PC-9 (cell line): ENCODE results near the gene LTO1. TPM values are rescaled to one million over a fixed set of nuclear protein-coding genes. Genes with fewer than 3 reads are reported as not detected.
"Not testable (repeated sequence)": the region's sequence is repeated elsewhere in the genome, so short reads cannot be mapped to it uniquely, and the experiment has no call there.

Experiments used
- BruUV-seq: library from RNA; stranded (reverse); fragments of 400-500 nt; replicated peaks from 2 replicates; lab custom pipeline; 2021; lab: Mats Ljungman, UMichigan
- CTCF ChIA-PET: fragments of 300-600 bp; sonication (Branson Sonifier 250); formaldehyde crosslinking; loops from one replicate; lab custom pipeline; 2022; ENCODE audit warnings: antibody characterized with exemption; lab: Charles Lee
- POLR2A ChIA-PET: fragments of 300-600 bp; sonication (Branson Sonifier 250); formaldehyde crosslinking; loops from one replicate; lab custom pipeline; 2022; ENCODE audit warnings: antibody characterized with exemption; ENCODE audit not compliant: unreplicated experiment; lab: Charles Lee
- DNase-seq, 2 experiments: peaks; one replicate each; pipeline versions ENCODE4 v3.0.0 to v3.0.0-alpha.2; 2015 to 2022; ENCODE audit warnings: mixed read lengths in 1 of 2
- H2AFZ ChIP-seq: fragments of 200-600 bp; sonication (generic); 2 replicates; pipeline ENCODE4 v1.8.1; 2017; ENCODE audit warnings: antibody characterized with exemption
- H3F3A ChIP-seq: fragments of 200-600 bp; sonication (generic); 2 replicates; pipeline ENCODE4 v1.8.1; 2017; ENCODE audit warnings: antibody characterized with exemption, mild to moderate bottlenecking, low read depth; ENCODE audit not compliant: insufficient read depth
- H3K27ac ChIP-seq: fragments of 200-600 bp; sonication (generic); 2 replicates; pipeline ENCODE4 v1.6.1; 2016; ENCODE audit warnings: mixed run types
- H3K27me3 ChIP-seq: fragments of 200-600 bp; sonication (generic); 2 replicates; pipeline ENCODE4 v1.6.1; 2016; ENCODE audit warnings: low read depth, mixed run types; ENCODE audit not compliant: insufficient read depth
- H3K36me3 ChIP-seq: fragments of 200-600 bp; sonication (generic); 2 replicates; pipeline ENCODE4 v1.6.1; 2016; ENCODE audit warnings: low read depth, mixed run types
- H3K4me1 ChIP-seq: fragments of 200-600 bp; sonication (generic); replicated peaks from 2 replicates; pipeline ENCODE4 v1.6.1; 2016; ENCODE audit warnings: mixed run types; ENCODE audit not compliant: insufficient read depth
- H3K4me2 ChIP-seq: fragments of 200-600 bp; sonication (generic); 2 replicates; pipeline ENCODE4 v1.6.1; 2017; ENCODE audit warnings: mixed run types
- H3K4me3 ChIP-seq: fragments of 200-600 bp; sonication (generic); 2 replicates; pipeline ENCODE4 v1.6.1; 2016; ENCODE audit warnings: mixed run types
- H3K79me2 ChIP-seq: fragments of 200-600 bp; sonication (generic); 2 replicates; pipeline ENCODE4 v1.6.1; 2017; ENCODE audit warnings: low read depth, mixed run types
- H3K9me2 ChIP-seq: fragments of 200-600 bp; sonication (generic); 2 replicates; pipeline ENCODE4 v1.8.1; 2017; ENCODE audit warnings: mild to moderate bottlenecking; ENCODE audit not compliant: insufficient read depth
- H3K9me3 ChIP-seq: fragments of 200-600 bp; sonication (generic); 2 replicates; pipeline ENCODE4 v1.8.1; 2016; ENCODE audit warnings: low read depth; ENCODE audit not compliant: insufficient read depth
- H4K20me1 ChIP-seq: fragments of 200-600 bp; sonication (generic); 2 replicates; pipeline ENCODE4 v1.8.1; 2017; ENCODE audit not compliant: insufficient read depth
- CTCF ChIP-seq: fragments of 200-600 bp; sonication (generic); conservative IDR thresholded peaks from 2 replicates; pipeline ENCODE4 v1.6.1; 2017; ENCODE audit warnings: mixed run types, antibody characterized with exemption, mild to moderate bottlenecking, moderate library complexity
- EZH2 ChIP-seq: fragments of 200-600 bp; sonication (generic); IDR thresholded peaks from 2 replicates; pipeline ENCODE4 v1.8.0; 2017; ENCODE audit warnings: antibody characterized with exemption, low read depth
- intact Hi-C: fragments of 100-400 bp; cut with micrococcal nuclease; formaldehyde crosslinking; loops from one replicate; pipeline ENCODE4 v1.10.0; 2022; ENCODE audit not compliant: unreplicated experiment
- total RNA-seq: library from RNA; stranded (reverse); gene quantifications from 2 replicates; pipeline ENCODE4 v1.2.3, GENCODE V29; 2021

The LTO1 gene
- total RNA-seq, 1 experiment from 2014 or later: 41.1 TPM

- H3K79me2 ChIP-seq: no peaks in the 10 kb centered on the region
- POLR2A ChIA-PET: no interaction called here
Measured at GRCh38 chr11:69624293-69624692, 50.9 kb downstream of the LTO1 start.

GRCh38 chr11:69622097-69622681 lies 53.0 kb downstream of the LTO1 start:
- H3K27ac ChIP-seq, H3K4me1 ChIP-seq, intact Hi-C loops, H3K79me2 ChIP-seq, H4K20me1 ChIP-seq, H3K9me2 ChIP-seq, H3K27me3 ChIP-seq, H3K9me3 ChIP-seq, H3K4me2 ChIP-seq, POLR2A ChIA-PET, CTCF ChIA-PET, H3K36me3 ChIP-seq, H3K4me3 ChIP-seq, H2AFZ ChIP-seq, BruUV-seq, H3F3A ChIP-seq, DNase-seq: not testable (repeated sequence)

More at GRCh38 chr11:69624293-69624692, 50.9 kb downstream of the LTO1 start:
- Histone ChIP-seq H3K9me2 (no peaks in the 10 kb centered on the region), H3K4me2 (no peak overlapping the region), H3K27me3 (no peaks in the 10 kb centered on the region), H4K20me1 (no peaks in the 10 kb centered on the region), H3K27ac (no peak overlapping the region), H2AFZ (no peak overlapping the region), H3K9me3 (no peaks in the 10 kb centered on the region), H3K36me3 (no peaks in the 10 kb centered on the region), H3K4me1 (no peaks in the 10 kb centered on the region), H3F3A (no peaks in the 10 kb centered on the region; the same call in 1 of the 2 replicates), H3K4me3 (no peak overlapping the region)
- CTCF ChIA-PET: no interaction called here
- TF ChIP-seq CTCF: no peak
- TF ChIP-seq EZH2: no peak
- intact Hi-C loops: no loop called here
- BruUV-seq: no TSS peak
- no peak for DNase-seq

GRCh38 chr11:69620683-69621290 lies 54.4 kb downstream of the LTO1 start:
- no peak overlapping the region for H3K4me2 ChIP-seq
- no peaks in the 10 kb centered on the region for H3K79me2 ChIP-seq
- ChIA-PET CTCF (interaction anchor here (0.6 kb wide), 2 partner anchors 286 to 988 kb away, joined by 3 to 6 read pairs; no protein-coding TSS in a partner anchor), POLR2A (interaction anchor here (0.6 kb wide), 1 partner anchor 122 kb away, joined by 4 read pairs; no protein-coding TSS in a partner anchor)
- no peaks in the 10 kb centered on the region for H3K27me3 ChIP-seq
- H3F3A ChIP-seq: no peaks in the 10 kb centered on the region; the same call in 1 of the 2 replicates
- H3K9me2 ChIP-seq: no peaks in the 10 kb centered on the region
- BruUV-seq: no TSS peak
- DNase-seq: no peak
- H4K20me1 ChIP-seq: no peaks in the 10 kb centered on the region
- TF ChIP-seq CTCF (no peak), EZH2 (no peak)
- H3K4me1 ChIP-seq: no peaks in the 10 kb centered on the region
- H3K9me3 ChIP-seq: no peaks in the 10 kb centered on the region
- no peak overlapping the region for H2AFZ ChIP-seq
- intact Hi-C loops: no loop called here
- no peak overlapping the region for H3K27ac ChIP-seq
- no peaks in the 10 kb centered on the region for H3K36me3 ChIP-seq
- no peak overlapping the region for H3K4me3 ChIP-seq
